K562 (cell line): ENCODE measurements around the gene MRPL3.

Experiments
- CREB3 ChIP-seq: fragments of 450-650 bp; conservative IDR thresholded peaks from 2 replicates; pipeline ENCODE4 v1.6.1; 2016; ENCODE audit warnings: missing genetic modification characterization, low read depth, mild to moderate bottlenecking, missing compliant biosample characterization, moderate library complexity
- CTCF ChIP-seq, 3 experiments: IDR thresholded peaks in 2 of 3; conservative IDR thresholded peaks in 1 of 3; 2 replicates each; pipeline ENCODE4 v1.5.1; 2011 to 2012; ENCODE audit warnings: low read length in 3 of 3, mild to moderate bottlenecking in 3 of 3, control low read depth in 2 of 3, improper control_type of control experiment in 1 of 3, inconsistent platforms in 1 of 3, low read depth in 1 of 3, mixed read lengths in 1 of 3, moderate library complexity in 1 of 3; ENCODE audit not compliant: insufficient read depth in 2 of 3
- EHMT2 ChIP-seq: fragments of 450-650 bp; IDR thresholded peaks from 2 replicates; pipeline ENCODE4 v1.6.1; 2018; ENCODE audit warnings: antibody characterized with exemption
- HINFP ChIP-seq: fragments of 450-650 bp; conservative IDR thresholded peaks from 2 replicates; pipeline ENCODE4 v1.6.1; 2016; ENCODE audit warnings: missing genetic modification characterization, low read depth, mild to moderate bottlenecking, control low read depth, missing compliant biosample characterization
- POLR2A ChIP-seq: fragments of 450-650 bp; conservative IDR thresholded peaks from 2 replicates; pipeline ENCODE4 v1.6.1; 2016
- RAD51 ChIP-seq: fragments of 450-650 bp; IDR thresholded peaks from 2 replicates; pipeline ENCODE4 v1.7.1; 2016; ENCODE audit warnings: low read depth, mild to moderate bottlenecking, borderline replicate concordance
- SIRT6 ChIP-seq: IDR thresholded peaks from one replicate; pipeline ENCODE4 v1.6.1; 2012; ENCODE audit warnings: low read depth, mild to moderate bottlenecking, control low read depth, inconsistent platforms, low read length, moderate library complexity
- ZBTB12 ChIP-seq: fragments of 250-450 bp; sonication (Bioruptor Pico); IDR thresholded peaks from 2 replicates; pipeline ENCODE4 v1.4.0; 2020
- ZFX ChIP-seq: sonication (generic); formaldehyde crosslinking; IDR thresholded peaks from 2 replicates; pipeline ENCODE4 v1.8.0; 2022; ENCODE audit warnings: mild to moderate bottlenecking, missing genetic modification reagents, moderate library complexity

- no peak for TF ChIP-seq EHMT2
- no peak for TF ChIP-seq SIRT6
- TF ChIP-seq RAD51, result no peak
- TF ChIP-seq POLR2A, result no peak
- TF ChIP-seq ZFX (CRISPR knock-in tag), result no peak
- no peak for TF ChIP-seq ZBTB12
- TF ChIP-seq CTCF (IDR thresholded peaks at IDR 0.05 in 2 of 3, conservative IDR thresholded peaks at IDR 0.05 in 1 of 3; ENCODE audit: insufficient read depth in 2 of 3, low read depth in 1 of 3, low read length in 3 of 3), result no peak
- no peak for TF ChIP-seq CREB3 (tag)
- TF ChIP-seq HINFP (tag), result no peak
These were observed 48.3 kb downstream of the MRPL3 start for GRCh38 chr3:131454501-131454900.
